GM12878 (cell line): ENCODE data around the gene CLCNKA. TPM values are rescaled to one million over a fixed set of nuclear protein-coding genes. Genes with fewer than 3 reads are reported as not detected.

Experiments used
- NR2C1 ChIP-seq: fragments of 450-650 bp; IDR thresholded peaks from 2 replicates; pipeline ENCODE4 v1.6.1; 2017; ENCODE audit warnings: antibody characterized with exemption, mild to moderate bottlenecking, moderate library complexity
- POLR2AphosphoS5 ChIP-seq: IDR thresholded peaks from 2 replicates; pipeline ENCODE4 v1.6.1; 2011; ENCODE audit warnings: mild to moderate bottlenecking, low read length, inconsistent platforms
- RBBP5 ChIP-seq: fragments of 200-600 bp; sonication (generic); conservative IDR thresholded peaks from 2 replicates; pipeline ENCODE4 v1.6.1; 2016
- RFX5 ChIP-seq: IDR thresholded peaks from 2 replicates; pipeline ENCODE4 v1.6.1; 2011; ENCODE audit warnings: low read depth, low read length, improper control_type of control experiment
- SMC3 ChIP-seq: IDR thresholded peaks from 2 replicates; pipeline ENCODE4 v1.6.1; 2011; ENCODE audit warnings: low read length, improper control_type of control experiment, borderline replicate concordance
- TCF12 ChIP-seq: IDR thresholded peaks from 2 replicates; pipeline ENCODE4 v1.6.1; 2011; ENCODE audit warnings: low read depth, mild to moderate bottlenecking, low read length
- ZNF274 ChIP-seq: IDR thresholded peaks from one replicate; pipeline ENCODE4 v1.8.0; 2011; ENCODE audit not compliant: insufficient read length, insufficient read depth
- polyA plus RNA-seq, 11 experiments: library from polyadenylated mRNA; depleted of rRNA in 4 of 11; unstranded in 6 of 11; stranded (reverse) in 5 of 11; fragments of >200 nt; fragmentation: Nextera tagmentation in 4 of 11; fragmentation: Illumina TruSeq in 1 of 11; extraction: Ambion mirVana in 4 of 11; extraction: Trizol in 1 of 11; gene quantifications; 1 replicate in 1 of 11; 2 replicates in 10 of 11; pipeline versions ENCODE4 v1.2.1 to v1.2.3, GENCODE V29; 2011 to 2016; ENCODE audit warnings: inconsistent platforms in 2 of 11, missing spikeins in 2 of 11, low read depth in 1 of 11
- total RNA-seq, 4 experiments: library from RNA; depleted of rRNA in 3 of 4; stranded (reverse); fragments of >200 nt in 3 of 4; fragmentation: Illumina TruSeq in 1 of 4; extraction: Trizol in 1 of 4; gene quantifications; 2 replicates each; pipeline versions ENCODE4 v1.2.1 to v1.2.3, GENCODE V29; 2013 to 2021
- TF ChIP-seq, protein P1 (sequence below), 3 experiments: IDR thresholded peaks in 2 of 3; conservative IDR thresholded peaks in 1 of 3; 2 replicates each; pipeline ENCODE4 v1.5.1; 2011; ENCODE audit warnings: low read depth in 3 of 3, low read length in 3 of 3, mild to moderate bottlenecking in 3 of 3, control low read depth in 2 of 3, moderate library complexity in 2 of 3, inconsistent platforms in 1 of 3, mixed read lengths in 1 of 3; ENCODE audit not compliant: control insufficient read depth in 2 of 3, insufficient read depth in 1 of 3; ENCODE audit errors: extremely low read depth in 1 of 3
- TF ChIP-seq, protein P2 (sequence below): IDR thresholded peaks from 2 replicates; pipeline ENCODE4 v1.6.1; 2011; ENCODE audit warnings: borderline replicate concordance, low read depth, mild to moderate bottlenecking, moderate library complexity, mixed read lengths, low read length; ENCODE audit not compliant: insufficient read depth; ENCODE audit errors: extremely low read length
- TF ChIP-seq, protein P3 (sequence below): fragments of 450-650 bp; IDR thresholded peaks from 2 replicates; pipeline ENCODE4 v1.6.1; 2017; ENCODE audit warnings: mild to moderate bottlenecking, moderate library complexity
- TF ChIP-seq, protein P4 (sequence below): fragments of 450-650 bp; IDR thresholded peaks from 2 replicates; pipeline ENCODE4 v1.6.1; 2017; ENCODE audit warnings: mild to moderate bottlenecking, moderate library complexity

The CLCNKA gene
- total and polyA plus RNA-seq, 10 of the 15 experiments (the other 5 are each of a cell fraction or from before 2014, with no cell fraction given) = 0.02 to 0.15 (median 0.08) TPM; not detected in 6

DNA sequence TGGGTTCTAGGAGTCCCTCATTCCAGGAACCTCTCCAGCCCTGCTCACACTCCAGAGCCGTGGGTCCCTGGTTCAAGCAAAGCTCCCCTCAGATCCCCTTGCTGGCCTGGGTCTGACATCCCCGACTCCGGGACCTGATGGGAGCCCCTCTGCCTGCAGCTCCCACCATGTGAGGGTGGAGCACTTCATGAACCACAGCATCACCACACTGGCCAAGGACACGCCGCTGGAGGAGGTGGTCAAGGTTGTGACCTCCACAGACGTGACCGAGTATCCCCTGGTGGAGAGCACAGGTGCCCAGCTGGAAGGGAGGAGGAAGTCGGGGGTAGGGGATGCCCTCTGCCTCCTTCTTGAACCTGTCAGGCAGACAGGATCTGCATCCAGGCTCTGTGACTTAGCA lies 9.7 kb downstream of the CLCNKA start (continued):
- TF ChIP-seq, protein P1, sequence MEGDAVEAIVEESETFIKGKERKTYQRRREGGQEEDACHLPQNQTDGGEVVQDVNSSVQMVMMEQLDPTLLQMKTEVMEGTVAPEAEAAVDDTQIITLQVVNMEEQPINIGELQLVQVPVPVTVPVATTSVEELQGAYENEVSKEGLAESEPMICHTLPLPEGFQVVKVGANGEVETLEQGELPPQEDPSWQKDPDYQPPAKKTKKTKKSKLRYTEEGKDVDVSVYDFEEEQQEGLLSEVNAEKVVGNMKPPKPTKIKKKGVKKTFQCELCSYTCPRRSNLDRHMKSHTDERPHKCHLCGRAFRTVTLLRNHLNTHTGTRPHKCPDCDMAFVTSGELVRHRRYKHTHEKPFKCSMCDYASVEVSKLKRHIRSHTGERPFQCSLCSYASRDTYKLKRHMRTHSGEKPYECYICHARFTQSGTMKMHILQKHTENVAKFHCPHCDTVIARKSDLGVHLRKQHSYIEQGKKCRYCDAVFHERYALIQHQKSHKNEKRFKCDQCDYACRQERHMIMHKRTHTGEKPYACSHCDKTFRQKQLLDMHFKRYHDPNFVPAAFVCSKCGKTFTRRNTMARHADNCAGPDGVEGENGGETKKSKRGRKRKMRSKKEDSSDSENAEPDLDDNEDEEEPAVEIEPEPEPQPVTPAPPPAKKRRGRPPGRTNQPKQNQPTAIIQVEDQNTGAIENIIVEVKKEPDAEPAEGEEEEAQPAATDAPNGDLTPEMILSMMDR (IDR thresholded peaks at IDR 0.05 in 2 of 3, conservative IDR thresholded peaks at IDR 0.05 in 1 of 3; ENCODE audit: control insufficient read depth in 2 of 3, extremely low read depth in 1 of 3, insufficient read depth in 1 of 3, low read depth in 3 of 3, low read length in 3 of 3) = no peak
- TF ChIP-seq, protein P2, sequence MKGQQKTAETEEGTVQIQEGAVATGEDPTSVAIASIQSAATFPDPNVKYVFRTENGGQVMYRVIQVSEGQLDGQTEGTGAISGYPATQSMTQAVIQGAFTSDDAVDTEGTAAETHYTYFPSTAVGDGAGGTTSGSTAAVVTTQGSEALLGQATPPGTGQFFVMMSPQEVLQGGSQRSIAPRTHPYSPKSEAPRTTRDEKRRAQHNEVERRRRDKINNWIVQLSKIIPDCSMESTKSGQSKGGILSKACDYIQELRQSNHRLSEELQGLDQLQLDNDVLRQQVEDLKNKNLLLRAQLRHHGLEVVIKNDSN = no peak
- TF ChIP-seq ZNF274 = no peak
- TF ChIP-seq RFX5 = no peak
- TF ChIP-seq POLR2AphosphoS5 = no peak
- TF ChIP-seq TCF12 = no peak
- TF ChIP-seq, protein P3, sequence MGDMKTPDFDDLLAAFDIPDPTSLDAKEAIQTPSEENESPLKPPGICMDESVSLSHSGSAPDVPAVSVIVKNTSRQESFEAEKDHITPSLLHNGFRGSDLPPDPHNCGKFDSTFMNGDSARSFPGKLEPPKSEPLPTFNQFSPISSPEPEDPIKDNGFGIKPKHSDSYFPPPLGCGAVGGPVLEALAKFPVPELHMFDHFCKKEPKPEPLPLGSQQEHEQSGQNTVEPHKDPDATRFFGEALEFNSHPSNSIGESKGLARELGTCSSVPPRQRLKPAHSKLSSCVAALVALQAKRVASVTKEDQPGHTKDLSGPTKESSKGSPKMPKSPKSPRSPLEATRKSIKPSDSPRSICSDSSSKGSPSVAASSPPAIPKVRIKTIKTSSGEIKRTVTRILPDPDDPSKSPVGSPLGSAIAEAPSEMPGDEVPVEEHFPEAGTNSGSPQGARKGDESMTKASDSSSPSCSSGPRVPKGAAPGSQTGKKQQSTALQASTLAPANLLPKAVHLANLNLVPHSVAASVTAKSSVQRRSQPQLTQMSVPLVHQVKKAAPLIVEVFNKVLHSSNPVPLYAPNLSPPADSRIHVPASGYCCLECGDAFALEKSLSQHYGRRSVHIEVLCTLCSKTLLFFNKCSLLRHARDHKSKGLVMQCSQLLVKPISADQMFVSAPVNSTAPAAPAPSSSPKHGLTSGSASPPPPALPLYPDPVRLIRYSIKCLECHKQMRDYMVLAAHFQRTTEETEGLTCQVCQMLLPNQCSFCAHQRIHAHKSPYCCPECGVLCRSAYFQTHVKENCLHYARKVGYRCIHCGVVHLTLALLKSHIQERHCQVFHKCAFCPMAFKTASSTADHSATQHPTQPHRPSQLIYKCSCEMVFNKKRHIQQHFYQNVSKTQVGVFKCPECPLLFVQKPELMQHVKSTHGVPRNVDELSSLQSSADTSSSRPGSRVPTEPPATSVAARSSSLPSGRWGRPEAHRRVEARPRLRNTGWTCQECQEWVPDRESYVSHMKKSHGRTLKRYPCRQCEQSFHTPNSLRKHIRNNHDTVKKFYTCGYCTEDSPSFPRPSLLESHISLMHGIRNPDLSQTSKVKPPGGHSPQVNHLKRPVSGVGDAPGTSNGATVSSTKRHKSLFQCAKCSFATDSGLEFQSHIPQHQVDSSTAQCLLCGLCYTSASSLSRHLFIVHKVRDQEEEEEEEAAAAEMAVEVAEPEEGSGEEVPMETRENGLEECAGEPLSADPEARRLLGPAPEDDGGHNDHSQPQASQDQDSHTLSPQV = no peak
- TF ChIP-seq, protein P4, sequence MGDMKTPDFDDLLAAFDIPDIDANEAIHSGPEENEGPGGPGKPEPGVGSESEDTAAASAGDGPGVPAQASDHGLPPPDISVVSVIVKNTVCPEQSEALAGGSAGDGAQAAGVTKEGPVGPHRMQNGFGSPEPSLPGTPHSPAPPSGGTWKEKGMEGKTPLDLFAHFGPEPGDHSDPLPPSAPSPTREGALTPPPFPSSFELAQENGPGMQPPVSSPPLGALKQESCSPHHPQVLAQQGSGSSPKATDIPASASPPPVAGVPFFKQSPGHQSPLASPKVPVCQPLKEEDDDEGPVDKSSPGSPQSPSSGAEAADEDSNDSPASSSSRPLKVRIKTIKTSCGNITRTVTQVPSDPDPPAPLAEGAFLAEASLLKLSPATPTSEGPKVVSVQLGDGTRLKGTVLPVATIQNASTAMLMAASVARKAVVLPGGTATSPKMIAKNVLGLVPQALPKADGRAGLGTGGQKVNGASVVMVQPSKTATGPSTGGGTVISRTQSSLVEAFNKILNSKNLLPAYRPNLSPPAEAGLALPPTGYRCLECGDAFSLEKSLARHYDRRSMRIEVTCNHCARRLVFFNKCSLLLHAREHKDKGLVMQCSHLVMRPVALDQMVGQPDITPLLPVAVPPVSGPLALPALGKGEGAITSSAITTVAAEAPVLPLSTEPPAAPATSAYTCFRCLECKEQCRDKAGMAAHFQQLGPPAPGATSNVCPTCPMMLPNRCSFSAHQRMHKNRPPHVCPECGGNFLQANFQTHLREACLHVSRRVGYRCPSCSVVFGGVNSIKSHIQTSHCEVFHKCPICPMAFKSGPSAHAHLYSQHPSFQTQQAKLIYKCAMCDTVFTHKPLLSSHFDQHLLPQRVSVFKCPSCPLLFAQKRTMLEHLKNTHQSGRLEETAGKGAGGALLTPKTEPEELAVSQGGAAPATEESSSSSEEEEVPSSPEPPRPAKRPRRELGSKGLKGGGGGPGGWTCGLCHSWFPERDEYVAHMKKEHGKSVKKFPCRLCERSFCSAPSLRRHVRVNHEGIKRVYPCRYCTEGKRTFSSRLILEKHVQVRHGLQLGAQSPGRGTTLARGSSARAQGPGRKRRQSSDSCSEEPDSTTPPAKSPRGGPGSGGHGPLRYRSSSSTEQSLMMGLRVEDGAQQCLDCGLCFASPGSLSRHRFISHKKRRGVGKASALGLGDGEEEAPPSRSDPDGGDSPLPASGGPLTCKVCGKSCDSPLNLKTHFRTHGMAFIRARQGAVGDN = no peak
- TF ChIP-seq RBBP5 = no peak
- no peak for TF ChIP-seq NR2C1
- no peak for TF ChIP-seq SMC3
- TF ChIP-seq, all 136 proteins: peak for 0
